Caco-2 (cell line): ENCODE results near the gene EVX2. TPM values are rescaled to one million over a fixed set of nuclear protein-coding genes. Genes with fewer than 3 reads are reported as not detected.
A peak's percentile ranks its signal among the peaks of the same experiment; 100 is the strongest.

Source experiments
- BruUV-seq: library from RNA; stranded (reverse); fragments of 400-500 nt; replicated peaks from 2 replicates; lab custom pipeline; 2021; lab: Mats Ljungman, UMichigan
- CTCF ChIA-PET: fragments of 300-600 bp; sonication (Branson Sonifier 250); formaldehyde crosslinking; loops from one replicate; lab custom pipeline; 2022; ENCODE audit warnings: antibody characterized with exemption; lab: Charles Lee
- POLR2A ChIA-PET: fragments of 300-600 bp; sonication (Branson Sonifier 250); formaldehyde crosslinking; loops from one replicate; lab custom pipeline; 2022; ENCODE audit warnings: antibody characterized with exemption; lab: Charles Lee
- DNase-seq, 2 experiments: peaks; one replicate each; pipeline versions ENCODE4 v3.0.0 to v3.0.0-alpha.2; 2020 to 2022
- H3K27me3 ChIP-seq: replicated peaks from 2 replicates; pipeline ENCODE4 v1.6.0; 2011; ENCODE audit warnings: low read length; ENCODE audit not compliant: control insufficient read depth, insufficient read depth
- H3K36me3 ChIP-seq: 2 replicates; pipeline ENCODE4 v1.5.1; 2011; ENCODE audit warnings: low read length; ENCODE audit not compliant: control insufficient read depth, insufficient read depth
- H3K4me1 ChIP-seq: fragments of 250-450 bp; sonication (Bioruptor Pico); 2 replicates; pipeline ENCODE4 v1.5.1; 2020; ENCODE audit warnings: mild to moderate bottlenecking
- H3K4me3 ChIP-seq: 2 replicates; pipeline ENCODE4 v1.5.1; 2011; ENCODE audit warnings: low read depth, mild to moderate bottlenecking, control low read depth, low read length
- H3K9me3 ChIP-seq: fragments of 250-450 bp; sonication (Bioruptor Pico); 2 replicates; pipeline ENCODE4 v1.5.1; 2020; ENCODE audit warnings: mild to moderate bottlenecking, moderate library complexity
- H3K27ac Mint-ChIP-seq: one replicate; pipeline ENCODE4 v1.8.0; 2022; ENCODE audit warnings: mixed read lengths; ENCODE audit not compliant: unreplicated experiment
- H3K27me3 Mint-ChIP-seq: one replicate; pipeline ENCODE4 v1.8.0; 2022; ENCODE audit warnings: mixed read lengths; ENCODE audit not compliant: insufficient read depth, unreplicated experiment
- H3K36me3 Mint-ChIP-seq: one replicate; pipeline ENCODE4 v1.8.0; 2022; ENCODE audit warnings: mild to moderate bottlenecking, mixed read lengths; ENCODE audit not compliant: insufficient read depth, unreplicated experiment
- H3K4me1 Mint-ChIP-seq: one replicate; pipeline ENCODE4 v1.8.0; 2022; ENCODE audit warnings: low read depth, mixed read lengths; ENCODE audit not compliant: unreplicated experiment
- H3K4me3 Mint-ChIP-seq: one replicate; pipeline ENCODE4 v1.8.0; 2022; ENCODE audit warnings: mild to moderate bottlenecking, moderate library complexity, mixed read lengths; ENCODE audit not compliant: unreplicated experiment
- H3K9me3 Mint-ChIP-seq: one replicate; pipeline ENCODE4 v1.8.0; 2022; ENCODE audit warnings: mixed read lengths; ENCODE audit not compliant: unreplicated experiment
- intact Hi-C: fragments of 100-400 bp; cut with micrococcal nuclease; formaldehyde crosslinking; loops from one replicate; pipeline ENCODE4 v1.10.0; 2022; ENCODE audit not compliant: unreplicated experiment
- total RNA-seq: library from RNA; stranded (reverse); gene quantifications from 2 replicates; pipeline ENCODE4 v1.2.3, GENCODE V29; 2022
- TF ChIP-seq, protein P1 (sequence below), 2 experiments: fragments of 200-600 bp in 1 of 2; IDR thresholded peaks; 1 replicate in 1 of 2; 2 replicates in 1 of 2; pipeline versions ENCODE4 v1.5.1 to v1.8.0; 2011 to 2022; ENCODE audit warnings: antibody characterized with exemption in 1 of 2, control low read depth in 1 of 2, inconsistent platforms in 1 of 2, low read depth in 1 of 2, low read length in 1 of 2, mild to moderate bottlenecking in 1 of 2, moderate library complexity in 1 of 2; ENCODE audit not compliant: insufficient read depth in 1 of 2, severe bottlenecking in 1 of 2, unreplicated experiment in 1 of 2

Gene EVX2
- total RNA-seq, 1 experiment from 2014 or later, result not detected

DNA sequence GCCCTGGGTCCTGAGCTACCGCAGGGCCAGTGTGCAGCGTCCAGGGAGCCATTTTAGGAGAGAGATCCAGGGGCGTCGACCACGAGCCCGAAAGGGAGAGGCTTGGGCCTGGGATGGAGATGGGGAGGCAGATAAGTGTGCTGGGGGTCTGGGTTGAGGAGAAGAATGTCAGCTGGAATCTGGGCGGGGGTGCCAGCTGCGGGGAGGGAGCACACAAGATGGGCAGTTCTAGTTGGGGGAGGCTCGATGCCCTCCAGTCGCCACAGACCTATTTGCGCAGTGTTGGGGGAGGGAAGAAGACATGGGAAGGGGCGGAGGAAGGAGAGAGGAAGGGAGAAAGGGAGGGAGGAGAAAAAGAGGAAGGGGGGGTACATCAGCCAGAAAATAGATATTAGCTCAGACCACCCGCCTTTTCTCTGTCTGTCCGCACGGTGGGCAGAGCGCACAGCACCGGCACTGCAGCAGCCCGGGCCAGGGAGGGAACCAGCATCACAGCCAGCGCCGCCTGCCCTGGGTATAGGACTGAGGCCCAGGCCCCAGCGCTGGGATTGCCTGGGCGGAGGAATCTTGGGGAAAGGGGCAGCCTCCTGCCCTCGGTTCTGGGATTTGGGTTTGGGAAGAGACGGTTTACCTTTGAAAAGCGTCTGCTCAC, 21.4 kb upstream of the EVX2 start:
- ChIA-PET CTCF (no interaction called here), POLR2A (no interaction called here)
- Mint-ChIP-seq H3K27ac (no peak overlapping the region), H3K4me1 (peaks cover 15% of the 10 kb centered on the region), H3K4me3 (peak overlapping the region; percentile 23), H3K27me3 (peaks cover 60% of the 10 kb centered on the region), H3K36me3 (no peaks in the 10 kb centered on the region), H3K9me3 (no peaks in the 10 kb centered on the region)
- TF ChIP-seq, protein P1, sequence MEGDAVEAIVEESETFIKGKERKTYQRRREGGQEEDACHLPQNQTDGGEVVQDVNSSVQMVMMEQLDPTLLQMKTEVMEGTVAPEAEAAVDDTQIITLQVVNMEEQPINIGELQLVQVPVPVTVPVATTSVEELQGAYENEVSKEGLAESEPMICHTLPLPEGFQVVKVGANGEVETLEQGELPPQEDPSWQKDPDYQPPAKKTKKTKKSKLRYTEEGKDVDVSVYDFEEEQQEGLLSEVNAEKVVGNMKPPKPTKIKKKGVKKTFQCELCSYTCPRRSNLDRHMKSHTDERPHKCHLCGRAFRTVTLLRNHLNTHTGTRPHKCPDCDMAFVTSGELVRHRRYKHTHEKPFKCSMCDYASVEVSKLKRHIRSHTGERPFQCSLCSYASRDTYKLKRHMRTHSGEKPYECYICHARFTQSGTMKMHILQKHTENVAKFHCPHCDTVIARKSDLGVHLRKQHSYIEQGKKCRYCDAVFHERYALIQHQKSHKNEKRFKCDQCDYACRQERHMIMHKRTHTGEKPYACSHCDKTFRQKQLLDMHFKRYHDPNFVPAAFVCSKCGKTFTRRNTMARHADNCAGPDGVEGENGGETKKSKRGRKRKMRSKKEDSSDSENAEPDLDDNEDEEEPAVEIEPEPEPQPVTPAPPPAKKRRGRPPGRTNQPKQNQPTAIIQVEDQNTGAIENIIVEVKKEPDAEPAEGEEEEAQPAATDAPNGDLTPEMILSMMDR (IDR thresholded peaks at IDR 0.05; ENCODE audit: insufficient read depth in 1 of 2, low read depth in 1 of 2, low read length in 1 of 2, severe bottlenecking in 1 of 2, unreplicated experiment in 1 of 2), result no peak
- peaks cover 10% of the 10 kb centered on the region for H3K27me3 ChIP-seq
- H3K4me3 ChIP-seq, result no peak overlapping the region
- no peak for DNase-seq
- intact Hi-C loops, result no loop called here
- no peaks in the 10 kb centered on the region for H3K36me3 ChIP-seq
- H3K4me1 ChIP-seq, result peaks cover 15% of the 10 kb centered on the region
- no peaks in the 10 kb centered on the region for H3K9me3 ChIP-seq
- no TSS peak for BruUV-seq

DNA sequence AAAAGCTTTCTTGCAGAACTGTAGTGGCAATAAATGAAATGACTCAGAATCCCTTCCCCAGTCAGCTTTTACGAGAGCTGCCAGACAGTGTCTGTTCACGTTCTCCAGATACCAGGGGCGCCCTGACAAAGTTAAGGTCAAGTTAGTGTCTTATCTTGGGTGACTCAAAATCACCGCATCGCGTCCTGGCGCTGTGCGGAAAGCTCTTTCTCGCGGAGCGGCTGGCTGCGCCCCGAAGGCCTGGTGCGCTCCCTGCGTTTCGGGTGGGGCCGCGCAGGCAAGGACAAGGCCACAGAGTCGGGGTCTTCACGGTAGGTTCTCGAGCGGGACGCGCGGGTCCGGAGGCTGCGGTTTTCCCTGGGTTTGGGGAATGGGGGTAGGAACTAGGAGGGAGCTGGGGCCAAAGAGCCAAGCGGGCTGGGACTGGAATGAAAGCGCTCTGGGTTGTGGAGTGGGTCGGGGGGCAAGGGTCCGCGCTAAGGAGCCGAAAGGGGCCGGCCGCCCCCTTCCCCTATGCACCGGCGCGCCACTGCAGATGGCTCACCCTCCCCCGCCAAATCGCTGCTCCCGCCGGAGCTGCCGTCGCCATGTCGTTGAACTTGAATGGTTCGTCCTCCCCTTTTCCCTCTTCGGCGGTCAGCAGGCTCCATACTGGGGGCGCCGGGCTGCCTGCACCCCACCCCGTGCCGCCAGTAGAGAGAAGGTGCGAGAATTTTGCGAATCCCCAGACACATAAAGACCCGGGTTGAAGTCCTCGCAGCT, 20.7 kb upstream of the EVX2 start:
- Mint-ChIP-seq H3K27me3 (peaks cover 53% of the 10 kb centered on the region), H3K36me3 (no peaks in the 10 kb centered on the region), H3K9me3 (no peaks in the 10 kb centered on the region), H3K27ac (no peak overlapping the region), H3K4me1 (peaks cover 15% of the 10 kb centered on the region), H3K4me3 (peak overlapping the region; percentile 23)
- Histone ChIP-seq H3K4me3 (no peak overlapping the region), H3K9me3 (no peaks in the 10 kb centered on the region), H3K36me3 (no peaks in the 10 kb centered on the region), H3K4me1 (peaks cover 15% of the 10 kb centered on the region), H3K27me3 (peaks cover 10% of the 10 kb centered on the region)
- ChIA-PET CTCF (no interaction called here), POLR2A (no interaction called here)
- no peak for DNase-seq
- intact Hi-C loops, result no loop called here
- no TSS peak for BruUV-seq
- TF ChIP-seq, protein P1 (IDR thresholded peaks at IDR 0.05; ENCODE audit: insufficient read depth in 1 of 2, low read depth in 1 of 2, low read length in 1 of 2, severe bottlenecking in 1 of 2, unreplicated experiment in 1 of 2), result no peak

DNA sequence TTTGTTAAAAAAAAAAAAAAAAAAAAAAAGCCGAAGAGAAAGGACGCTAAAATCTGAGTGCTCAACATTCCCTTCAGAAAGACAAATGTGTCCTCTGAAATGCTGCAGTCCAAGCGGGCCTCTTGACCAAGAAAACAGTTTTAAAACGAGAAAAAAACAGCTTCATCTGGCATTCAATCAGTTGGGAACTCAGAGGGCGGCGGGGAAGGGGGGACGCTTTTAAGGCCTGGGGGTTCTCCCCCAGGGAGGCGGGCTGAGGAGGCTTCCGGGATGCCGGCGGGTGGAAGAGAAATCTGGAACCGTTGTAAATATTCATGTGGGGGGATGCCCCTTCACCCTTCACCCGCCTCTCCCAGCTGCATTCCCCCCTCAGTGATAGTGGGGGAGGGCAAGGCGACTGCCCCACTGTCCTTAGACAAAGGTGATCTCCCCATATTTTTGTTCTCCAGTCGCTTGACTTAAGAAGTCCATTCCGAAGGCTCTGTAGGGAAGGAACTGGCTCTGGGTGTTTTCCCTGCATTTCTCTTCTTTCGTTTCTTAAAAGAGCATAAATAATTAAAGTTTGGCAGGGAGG, 20.1 kb upstream of the EVX2 start:
- peaks cover 49% of the 10 kb centered on the region for H3K27me3 Mint-ChIP-seq
- H3K36me3 ChIP-seq, result no peaks in the 10 kb centered on the region
- H3K4me1 Mint-ChIP-seq, result peaks cover 15% of the 10 kb centered on the region
- H3K27me3 ChIP-seq, result peaks cover 10% of the 10 kb centered on the region
- no peak overlapping the region for H3K27ac Mint-ChIP-seq
- ChIA-PET CTCF (no interaction called here), POLR2A (no interaction called here)
- H3K4me3 ChIP-seq, result no peak overlapping the region
- H3K9me3 Mint-ChIP-seq, result no peaks in the 10 kb centered on the region
- peaks cover 15% of the 10 kb centered on the region for H3K4me1 ChIP-seq
- TF ChIP-seq, protein P1 (IDR thresholded peaks at IDR 0.05; ENCODE audit: insufficient read depth in 1 of 2, low read depth in 1 of 2, low read length in 1 of 2, severe bottlenecking in 1 of 2, unreplicated experiment in 1 of 2), result no peak
- DNase-seq, result no peak
- H3K4me3 Mint-ChIP-seq, result no peak overlapping the region
- H3K36me3 Mint-ChIP-seq, result no peaks in the 10 kb centered on the region
- BruUV-seq, result no TSS peak
- intact Hi-C loops, result no loop called here
- H3K9me3 ChIP-seq, result no peaks in the 10 kb centered on the region
